Activated CD4-positive, CD25-positive, alpha-beta regulatory T cell treated with anti-CD3 and anti-CD28 coated beads, Interleukin-2, amount 50 U/mL, for 24 hours (primary cell): ENCODE measurements around the gene COA7.
A peak's percentile ranks its signal among the peaks of the same experiment; 100 is the strongest.

ENCODE experiments used
- ATAC-seq, 2 donors: fragments of 150-1000 bp; cut with Tn5 transposase; one replicate each; pipeline ENCODE4 v1.10.0; 2021; ENCODE audit warnings: mild to moderate bottlenecking in 1 of 2, moderate library complexity in 1 of 2

The COA7 gene

DNA sequence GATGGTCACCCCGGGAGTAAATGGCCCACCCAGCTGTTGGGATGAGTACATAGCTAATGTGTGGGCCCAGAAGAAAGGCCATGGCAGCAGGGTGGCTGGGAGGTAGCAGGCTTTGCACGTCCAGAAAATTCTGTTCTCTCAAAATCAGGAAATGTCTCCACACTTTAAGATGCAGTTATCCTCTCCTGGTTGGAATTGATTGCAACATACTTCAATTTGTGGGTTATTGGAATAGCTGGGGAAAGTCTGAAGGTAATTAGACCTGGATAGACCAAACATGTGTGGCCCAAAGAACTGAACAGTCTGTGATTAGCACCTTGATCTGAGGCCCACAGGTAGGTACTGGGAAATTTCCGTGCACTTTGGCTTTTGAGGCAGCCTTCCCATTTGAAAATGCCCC, 30.2 kb downstream of the COA7 start:
- no peak for ATAC-seq

DNA sequence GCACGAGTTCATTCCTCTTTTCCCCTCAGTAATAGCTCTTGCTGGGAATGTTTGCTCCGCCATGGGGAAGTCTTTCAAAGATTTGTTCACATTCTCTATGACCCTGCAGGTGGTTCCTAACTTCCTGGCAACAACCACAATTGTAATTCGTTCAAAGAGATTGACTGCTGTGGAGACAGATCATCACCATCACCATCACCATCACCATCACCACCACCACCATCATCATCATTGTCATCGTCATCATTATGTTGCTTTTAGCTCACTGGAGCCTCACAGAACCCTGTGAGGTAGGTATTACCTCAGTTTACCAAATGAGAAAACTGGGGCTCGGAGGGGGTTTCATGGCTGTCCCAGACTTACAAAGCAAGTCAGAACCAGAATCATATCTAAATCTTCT, 30.9 kb downstream of the COA7 start:
- no peak for ATAC-seq

DNA sequence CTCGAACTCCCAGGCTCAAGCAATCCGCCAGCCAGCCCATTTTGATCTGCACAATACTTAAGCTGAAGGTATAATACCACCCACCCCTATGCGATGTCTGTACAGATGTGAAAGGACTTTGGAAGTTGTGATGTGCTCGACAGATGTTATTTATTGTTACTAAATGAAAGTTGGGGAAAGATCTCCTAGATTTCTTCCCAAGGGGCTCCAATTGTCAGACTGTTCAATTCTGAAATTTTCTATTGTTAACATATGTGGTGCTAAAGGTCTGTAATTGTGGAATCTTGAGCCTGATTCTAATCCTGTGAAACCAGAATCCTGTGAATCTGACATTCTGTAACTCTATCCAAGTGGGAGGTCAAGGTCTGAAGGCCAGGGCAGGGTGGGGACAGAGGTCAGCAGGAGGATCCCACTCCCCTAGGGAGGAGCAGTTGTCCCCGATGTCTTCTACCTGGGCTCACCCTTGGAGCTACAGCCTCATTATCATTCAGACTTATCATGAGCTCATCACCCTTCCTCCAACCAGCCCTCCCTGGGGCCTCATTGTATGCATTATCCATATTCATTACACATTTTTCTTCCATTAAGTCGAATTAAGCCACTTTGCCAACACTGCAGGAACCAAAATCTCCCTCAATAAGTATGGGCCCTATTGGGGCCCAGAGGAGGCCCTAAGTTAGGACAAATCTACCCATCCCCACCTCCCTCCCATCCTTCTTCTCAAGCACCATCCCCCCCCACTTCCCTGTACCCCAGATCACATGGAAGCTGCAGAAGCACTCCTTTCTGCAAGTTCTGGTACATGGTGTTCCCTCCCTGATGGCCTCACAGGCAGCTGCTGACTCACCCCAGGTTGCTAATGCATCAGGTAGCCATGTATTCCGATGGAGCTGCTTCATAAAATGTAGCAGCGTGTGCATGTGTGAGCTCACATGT, 32.9 kb downstream of the COA7 start:
- ATAC-seq, result no peak

DNA sequence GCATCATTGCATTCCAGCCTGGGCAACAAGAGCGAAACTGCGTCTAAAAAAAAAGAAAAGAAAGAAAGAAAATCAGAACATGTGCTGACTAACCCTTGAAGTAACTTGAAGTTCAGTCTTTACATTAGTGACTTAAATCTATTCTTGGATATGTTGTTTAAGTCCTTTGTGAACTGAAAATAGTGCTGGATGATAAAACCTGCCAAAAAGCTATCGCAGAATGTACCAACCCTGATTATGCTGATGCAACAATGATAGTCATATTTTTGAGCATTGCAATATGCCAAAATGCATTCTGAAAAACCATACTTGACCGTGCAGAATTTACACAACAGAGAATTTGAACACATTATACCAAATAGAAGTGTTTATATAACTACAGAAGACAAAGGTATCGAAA, 34.4 kb downstream of the COA7 start:
- no peak for ATAC-seq

DNA sequence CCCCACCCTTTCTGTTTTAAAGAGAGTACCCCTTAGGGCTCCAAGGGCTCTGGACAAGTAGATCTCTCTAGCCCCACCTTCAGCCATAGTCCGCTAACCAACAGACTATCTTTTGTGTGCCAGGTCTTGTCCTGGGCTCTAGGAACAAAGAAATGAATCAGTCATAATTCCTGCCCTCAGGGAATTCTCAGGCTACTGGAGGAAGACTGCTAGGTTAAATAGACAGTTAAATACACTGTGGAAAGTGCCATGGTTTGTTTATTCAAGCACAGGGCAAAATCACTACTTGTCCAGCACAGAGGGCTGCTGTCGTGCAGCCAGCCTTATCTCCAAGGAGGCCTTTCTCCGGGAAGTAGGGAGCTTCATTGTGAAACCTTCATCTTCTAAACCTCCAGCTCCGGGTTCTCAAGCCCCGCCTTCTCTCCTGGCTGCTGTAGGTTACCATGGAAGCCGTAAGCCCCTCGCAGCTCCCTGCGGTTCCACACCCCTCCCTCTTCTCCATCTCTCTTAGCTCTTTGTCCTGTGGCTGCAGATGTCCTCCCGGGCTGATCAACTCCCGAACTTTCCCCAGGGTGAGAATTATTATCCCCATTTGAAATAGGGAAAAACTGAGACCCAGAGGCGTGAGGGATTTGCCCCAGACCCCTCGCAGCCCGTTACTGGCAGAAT, 35.4 kb downstream of the COA7 start:
- no peak for ATAC-seq

DNA sequence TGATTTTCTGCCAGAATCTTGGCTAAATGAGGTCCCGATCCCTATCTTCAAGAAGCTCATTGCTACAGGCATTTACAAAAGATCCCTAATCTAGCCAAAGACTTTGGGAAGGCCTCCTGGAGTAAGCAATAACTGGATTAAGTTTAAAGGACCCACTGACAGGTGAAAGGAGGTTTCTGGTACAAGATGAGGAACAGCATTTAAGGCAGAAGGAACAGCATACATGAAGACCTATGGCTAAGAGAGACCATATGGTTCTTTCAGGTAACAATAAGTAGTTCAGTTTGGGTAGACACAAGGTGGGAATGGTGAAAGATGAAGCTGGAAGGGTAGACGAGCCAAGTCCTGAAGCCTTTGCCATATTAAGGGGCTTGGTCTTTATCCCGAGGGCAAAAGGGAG, 37.3 kb downstream of the COA7 start:
- ATAC-seq, result no peak

DNA sequence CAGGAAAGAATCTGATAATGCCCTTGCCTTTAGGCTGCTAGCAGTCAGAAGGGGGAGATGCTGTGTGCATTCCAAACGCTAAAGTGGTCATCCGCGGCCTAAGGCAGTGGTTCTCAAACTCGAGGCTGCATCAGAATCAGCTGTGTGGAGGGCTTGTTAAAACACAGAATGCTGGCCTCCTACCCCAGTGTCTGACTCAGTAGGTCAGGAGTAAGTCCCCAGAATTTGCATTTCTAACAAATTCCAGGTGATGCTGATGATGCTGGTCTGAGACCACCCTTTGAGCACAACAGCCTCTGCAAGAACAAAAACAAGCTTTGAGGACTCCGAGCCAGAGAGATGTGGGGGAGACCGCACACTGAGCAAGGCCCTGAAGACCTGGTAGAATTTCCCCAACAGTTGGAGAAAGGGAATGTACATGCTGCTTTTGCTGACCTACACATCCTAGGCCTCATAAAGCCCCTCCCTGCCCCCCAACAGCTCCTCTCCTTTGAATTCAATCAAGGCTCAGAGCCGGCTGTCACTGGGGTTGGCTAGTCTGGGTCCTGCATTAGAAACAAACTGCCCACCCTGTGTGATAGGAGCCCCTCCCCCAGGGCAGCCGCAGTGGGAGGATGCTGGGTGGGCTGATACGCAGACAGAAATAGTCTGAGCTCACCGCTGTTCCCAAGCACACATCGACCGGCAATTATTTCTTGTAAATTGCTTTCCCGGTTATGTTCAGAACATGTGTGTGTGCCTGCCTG, 38.1 kb downstream of the COA7 start:
- no peak for ATAC-seq

DNA sequence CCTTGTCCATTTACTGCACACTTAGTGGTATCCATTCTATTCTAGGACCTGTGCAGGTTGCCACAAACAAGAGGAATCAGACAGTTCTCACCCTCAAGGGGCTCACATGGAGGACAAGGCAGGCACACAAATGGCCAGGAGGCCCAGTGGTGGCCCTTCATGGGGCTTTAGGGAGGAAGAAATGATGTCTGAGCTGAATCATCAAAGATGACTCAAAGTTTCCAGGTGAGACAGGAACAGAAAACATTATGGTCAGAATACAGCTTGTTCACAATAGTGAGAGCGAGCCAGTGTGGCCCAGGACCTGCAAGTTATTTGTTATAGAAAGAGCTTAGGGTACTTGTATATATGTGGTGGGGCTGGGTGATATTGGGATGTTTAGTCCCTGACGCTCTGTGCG, 38.8 kb downstream of the COA7 start:
- ATAC-seq, result peak; percentile 59 to 73

DNA sequence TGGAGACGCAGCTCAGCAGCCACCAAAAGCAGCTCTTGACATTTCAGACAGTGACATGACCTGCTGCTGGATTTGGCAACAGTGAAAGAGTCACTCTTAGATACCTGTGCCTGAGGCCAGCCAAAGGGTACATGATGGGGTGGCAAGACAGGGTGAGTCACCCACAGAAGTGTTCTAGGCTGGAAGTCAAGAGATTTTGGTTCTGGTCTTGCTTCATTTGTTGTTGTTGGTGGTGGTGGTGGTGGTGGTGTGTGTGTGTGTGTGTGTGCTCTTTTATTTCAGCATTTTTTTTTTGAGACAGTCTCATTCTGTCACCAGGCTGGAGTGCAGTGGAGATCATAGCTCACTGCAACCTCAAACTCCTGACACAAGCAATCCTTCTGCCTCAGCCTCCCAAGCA, 39.4 kb downstream of the COA7 start:
- peak; percentile 83 to 87 for ATAC-seq

DNA sequence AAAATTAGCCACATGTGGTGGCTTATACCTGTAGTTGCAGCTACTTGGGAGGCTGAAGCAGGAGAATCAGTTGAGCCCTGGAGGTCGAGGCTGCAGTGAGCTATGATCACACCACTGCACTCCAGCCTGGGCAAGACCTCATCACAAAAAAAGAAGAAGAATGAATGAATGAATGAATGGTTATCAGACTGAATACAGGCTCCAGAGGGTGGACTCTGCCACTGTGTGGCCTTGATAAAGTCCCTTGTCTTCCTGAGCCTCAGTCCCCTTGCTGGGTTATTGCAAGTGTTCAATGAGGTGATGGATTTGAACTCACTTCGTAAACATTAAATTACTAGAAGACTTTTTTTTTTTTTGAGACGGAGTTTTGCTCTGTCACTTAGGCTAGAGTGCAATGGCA, 40.4 kb downstream of the COA7 start:
- no peak for ATAC-seq

DNA sequence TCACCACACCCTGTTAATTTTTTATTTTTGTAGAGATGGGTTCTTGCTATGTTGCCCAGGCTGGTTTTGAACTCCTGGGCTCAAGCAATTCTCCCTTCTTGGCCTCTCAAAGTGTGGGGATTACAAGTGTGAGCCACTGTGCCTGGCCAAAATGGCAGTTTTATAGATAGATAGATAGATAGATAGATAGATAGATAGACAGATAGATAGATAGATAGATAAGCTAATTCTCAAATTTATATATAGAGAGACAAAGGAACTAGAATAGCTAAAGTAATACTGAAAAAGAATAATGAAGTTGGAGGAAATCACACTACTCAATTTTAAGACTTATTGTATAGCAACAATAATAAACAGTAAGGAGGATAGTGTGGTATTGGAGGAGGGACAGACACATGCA, 44.1 kb downstream of the COA7 start:
- no peak for ATAC-seq

DNA sequence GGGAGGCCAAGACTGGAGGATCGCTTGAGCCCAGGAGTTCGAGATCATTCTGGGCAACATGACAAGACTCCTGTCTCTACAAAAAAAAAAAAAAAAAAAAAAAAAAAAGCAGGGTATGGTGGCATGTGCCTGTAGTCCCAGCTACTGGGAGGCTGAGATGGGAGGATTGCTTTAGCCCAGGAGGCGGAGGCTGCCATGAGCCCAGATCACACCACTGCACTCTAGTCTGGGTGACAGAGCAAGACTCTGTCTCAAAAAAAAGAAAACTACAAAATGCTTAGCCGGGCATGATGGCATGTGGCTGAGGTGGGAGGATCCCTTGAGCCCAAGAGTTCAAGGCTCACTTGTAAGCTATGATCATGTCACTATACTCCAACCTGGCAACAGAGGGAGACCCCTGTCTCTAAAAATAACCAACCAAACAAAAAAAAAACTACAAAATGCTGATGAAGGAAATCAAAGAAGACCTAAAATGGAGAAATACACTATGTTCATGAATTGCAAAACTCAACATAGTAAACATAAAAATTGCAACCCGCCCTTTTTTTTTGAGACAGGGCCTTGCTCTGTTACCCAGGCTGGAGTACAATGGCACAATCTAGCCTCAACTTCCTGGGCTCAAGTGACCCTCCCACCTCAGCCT, 44.8 kb downstream of the COA7 start:
- no peak for ATAC-seq

DNA sequence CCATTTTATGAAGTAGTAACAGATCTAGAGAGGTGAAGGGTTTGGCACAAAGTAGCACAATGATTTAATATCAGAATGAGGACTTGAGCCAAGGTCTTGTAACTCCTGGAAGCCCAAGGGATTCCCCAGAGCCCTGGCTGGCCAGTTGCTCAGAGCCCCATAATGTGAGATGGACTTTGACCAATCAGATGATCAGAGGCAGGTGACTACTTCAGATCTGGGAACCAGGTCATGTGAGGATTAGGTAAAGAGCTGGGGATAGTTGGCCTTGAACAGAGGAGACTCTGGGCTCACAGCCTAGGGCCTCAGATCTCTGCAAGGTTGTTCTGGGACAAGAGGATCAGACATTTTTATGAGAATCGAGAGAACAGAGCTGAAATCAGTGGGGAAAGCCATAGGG, 46.2 kb downstream of the COA7 start:
- no peak for ATAC-seq

DNA sequence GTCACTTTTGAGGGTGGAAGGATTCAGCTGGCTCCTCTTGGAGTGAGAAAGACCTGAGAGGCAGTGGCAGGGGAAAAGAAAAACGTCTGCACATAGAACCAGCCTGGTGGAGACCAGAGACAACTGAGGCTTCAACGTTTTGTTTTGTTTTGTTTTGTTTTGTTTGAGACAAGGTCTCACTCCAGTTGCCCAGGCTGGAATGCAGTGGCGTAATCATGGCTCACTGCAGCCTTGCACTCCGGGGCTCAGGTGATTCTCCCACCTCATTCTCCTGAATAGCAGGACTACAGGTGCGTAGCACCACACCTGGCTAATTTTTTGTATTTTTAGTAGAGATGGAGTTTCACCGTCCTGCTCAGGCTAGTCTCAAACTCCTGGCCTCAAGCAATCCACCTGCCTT, 52.9 kb downstream of the COA7 start:
- ATAC-seq, result no peak

DNA sequence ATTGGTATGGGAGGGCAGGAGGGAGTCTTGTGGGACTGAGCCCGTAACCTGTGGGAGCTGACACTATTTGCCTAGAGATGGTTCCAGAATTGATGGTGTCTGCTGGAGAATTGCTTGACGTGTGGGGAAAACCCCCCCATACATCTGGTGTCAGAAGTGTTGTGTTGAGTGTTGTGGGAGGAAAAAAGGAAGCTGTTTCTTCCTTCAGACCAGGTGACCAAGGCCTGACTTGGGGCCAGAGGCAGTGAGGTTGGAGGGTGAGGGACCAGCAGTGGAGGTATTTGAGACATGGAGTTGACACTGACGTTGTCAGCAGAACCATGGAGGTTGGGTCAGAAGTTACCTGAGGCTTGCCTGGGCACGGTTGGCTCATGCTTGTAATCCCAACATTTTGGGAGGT, 56.8 kb downstream of the COA7 start:
- no peak for ATAC-seq

DNA sequence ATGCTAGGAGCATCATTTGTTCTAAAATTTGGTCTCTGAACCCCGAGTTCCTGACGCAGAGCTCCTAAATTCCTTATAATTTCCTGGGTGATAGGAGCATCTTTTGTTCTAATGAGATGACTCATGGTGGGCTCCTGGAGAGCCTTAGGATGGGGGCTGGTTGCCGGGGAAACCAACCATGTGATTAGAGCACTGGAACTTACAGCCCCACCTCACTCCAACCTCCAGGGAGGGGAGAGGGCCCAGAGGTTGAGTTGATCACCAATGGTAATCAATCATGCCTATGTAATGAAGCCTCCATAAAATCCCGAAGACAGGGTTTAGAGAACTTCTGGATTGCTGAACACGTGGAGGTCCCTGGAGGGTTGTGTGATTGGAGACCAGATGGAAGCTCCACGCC, 57.5 kb downstream of the COA7 start:
- ATAC-seq, result no peak

DNA sequence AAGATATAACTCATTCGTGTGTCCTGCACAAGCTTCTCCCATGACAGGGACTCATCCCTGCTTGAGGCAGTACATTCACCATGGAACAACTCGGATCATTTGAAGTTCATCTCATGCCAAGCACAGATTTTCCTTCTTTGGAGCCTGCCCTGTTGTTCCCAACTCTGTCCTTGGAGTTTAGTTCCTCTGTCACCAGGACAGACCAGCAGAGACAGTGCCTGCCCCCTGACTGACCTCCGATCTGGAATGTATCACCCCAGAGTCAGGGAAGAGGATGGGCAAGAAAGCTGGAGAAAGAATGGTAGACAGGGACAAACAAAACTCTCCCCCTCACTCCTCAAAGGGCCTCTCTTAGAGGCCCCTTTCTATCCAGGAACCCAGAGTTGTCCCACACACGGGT, 60.2 kb downstream of the COA7 start:
- no peak for ATAC-seq

DNA sequence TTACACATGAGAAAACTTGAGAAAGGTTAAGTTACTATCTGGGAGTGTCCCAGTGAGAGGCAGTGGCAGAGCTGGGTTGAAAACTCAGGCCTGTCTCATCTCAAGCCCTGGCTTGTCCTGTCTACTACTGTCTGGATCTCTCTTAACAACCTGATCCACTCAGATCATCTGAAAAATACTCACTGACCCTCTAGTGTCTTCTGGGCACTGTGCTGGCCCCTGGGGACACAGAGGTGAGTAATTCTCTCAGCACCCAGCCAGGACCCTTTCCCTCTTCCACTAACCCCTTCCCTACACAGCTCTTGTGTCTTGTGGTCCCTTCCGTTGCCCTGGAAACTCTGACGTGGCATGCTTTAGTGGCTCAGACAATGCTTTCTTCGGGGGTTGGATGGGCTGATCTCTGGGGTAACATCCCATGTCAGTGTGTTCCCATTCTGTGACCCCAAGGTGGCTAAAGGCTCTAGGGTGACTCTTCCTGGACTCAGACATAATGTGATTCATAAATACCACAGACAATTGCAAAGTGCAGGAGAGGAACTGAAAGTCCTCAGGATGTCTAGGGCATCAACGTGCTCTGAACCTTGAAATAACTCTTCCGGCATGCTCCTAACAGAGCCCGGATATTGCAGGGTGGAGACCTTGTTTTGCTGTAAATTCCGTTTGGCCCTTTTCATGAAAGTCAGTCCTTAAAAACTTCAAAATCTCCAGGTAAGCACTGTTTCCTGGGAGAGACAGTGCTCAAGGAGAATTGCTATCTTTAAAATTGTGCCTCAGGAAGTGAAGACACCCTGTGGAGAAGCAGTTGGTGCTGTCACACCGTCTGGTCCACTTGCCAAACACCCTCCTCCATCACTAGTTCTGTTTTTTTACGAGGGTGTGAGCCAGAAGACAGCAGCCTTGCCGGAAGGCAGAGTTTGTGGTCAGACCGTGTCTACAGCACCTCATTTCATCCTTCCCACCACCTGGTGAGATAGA, 61.1 kb downstream of the COA7 start:
- peak; percentile 54 for ATAC-seq

DNA sequence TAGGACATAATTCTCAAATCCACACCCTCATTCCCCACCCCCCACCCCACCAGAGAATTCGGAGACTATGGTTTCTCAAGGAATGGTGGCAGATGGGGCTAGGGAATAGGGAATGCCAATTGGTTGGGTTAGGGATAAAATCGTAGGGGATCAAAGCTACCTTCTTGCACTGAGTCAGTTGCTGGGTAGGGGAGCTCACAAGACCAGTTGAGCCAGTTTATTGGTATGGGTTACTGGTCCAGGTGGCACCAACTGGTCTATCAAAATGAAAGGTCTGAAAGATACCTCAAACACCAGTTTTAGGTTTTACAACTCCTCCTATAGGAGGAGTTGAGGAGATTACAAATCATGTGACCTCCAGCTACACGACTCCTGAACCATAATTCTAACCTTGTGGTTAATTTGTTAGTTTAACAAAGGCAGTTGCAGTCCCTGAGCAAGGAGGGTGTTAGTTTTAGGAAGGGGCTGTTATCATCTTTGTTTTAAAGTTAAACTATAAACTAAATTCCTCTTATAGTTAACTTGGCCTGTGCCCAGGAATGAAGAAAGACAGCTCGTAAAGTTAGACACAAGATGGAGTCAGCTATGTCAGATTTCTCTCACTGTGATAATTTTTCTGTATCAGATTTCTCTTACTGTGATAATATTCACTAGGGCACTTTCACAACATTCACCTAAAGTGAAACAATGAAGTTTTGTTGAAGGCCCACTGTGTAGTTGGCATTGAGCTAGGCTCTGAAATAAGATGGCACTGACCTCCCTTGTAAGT, 62.6 kb downstream of the COA7 start:
- ATAC-seq, result no peak
